ENCODE data around the gene OSTF1.

Gene OSTF1

GRCh38 chr9:75164573-75164972 is 76.3 kb downstream of the OSTF1 start:
- no peak for DNase-seq (ENCODE audit: low read depth in 2 of 2)

GRCh38 chr9:75167281-75167680 is 79.0 kb downstream of the OSTF1 start:
- no peak for DNase-seq (ENCODE audit: low read depth in 2 of 2)

- DNase-seq (ENCODE audit: low read depth in 2 of 2) = no peak
Measured at GRCh38 chr9:75168270-75169178, 80.2 kb downstream of the OSTF1 start.

GRCh38 chr9:75169623-75170022 is 81.3 kb downstream of the OSTF1 start:
- DNase-seq (ENCODE audit: low read depth in 2 of 2) = no peak

DNA sequence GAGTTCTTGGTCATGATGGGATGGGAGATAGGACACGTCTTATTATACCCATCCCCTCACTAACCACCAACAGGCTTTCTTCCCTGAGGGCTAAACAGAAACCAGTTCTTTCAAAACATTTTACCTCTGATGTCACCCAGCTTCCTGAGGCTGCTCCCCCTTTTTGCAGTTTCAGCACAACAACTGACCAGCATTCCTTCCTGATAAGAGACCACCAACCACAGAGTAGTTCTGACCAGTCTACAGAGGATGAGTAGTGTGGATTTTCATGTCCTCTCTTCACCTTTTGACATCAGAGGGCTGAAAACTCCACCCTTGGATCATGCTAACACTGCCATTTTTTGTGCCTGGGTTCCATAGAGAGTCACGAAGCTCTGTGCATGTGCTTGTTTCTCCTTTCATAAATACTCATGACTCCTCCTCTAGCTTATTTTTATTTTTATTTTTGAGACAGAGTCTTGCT is 82.6 kb downstream of the OSTF1 start:
- no peak for DNase-seq (ENCODE audit: low read depth in 2 of 2)

DNA sequence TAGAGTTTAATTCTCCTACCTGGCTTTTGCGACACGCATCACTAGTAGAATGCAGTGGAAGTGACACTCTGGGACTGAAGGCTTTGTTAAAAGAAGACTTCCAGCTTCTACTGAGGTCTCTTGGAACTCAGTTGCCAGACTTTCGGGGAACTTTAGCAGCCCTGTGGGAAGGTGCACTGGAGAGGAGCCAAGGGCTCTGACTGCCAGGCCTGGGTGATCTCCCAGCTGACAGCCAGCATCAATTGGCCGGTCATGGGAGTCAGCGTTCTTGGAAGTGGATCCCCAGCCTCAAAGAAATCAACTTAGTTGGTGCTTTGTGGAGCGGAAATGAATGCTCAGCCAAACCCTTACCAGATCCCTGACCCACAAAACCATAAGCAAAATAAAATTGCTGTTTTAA is 87.1 kb downstream of the OSTF1 start:
- DNase-seq (ENCODE audit: low read depth in 2 of 2) = no peak

DNA sequence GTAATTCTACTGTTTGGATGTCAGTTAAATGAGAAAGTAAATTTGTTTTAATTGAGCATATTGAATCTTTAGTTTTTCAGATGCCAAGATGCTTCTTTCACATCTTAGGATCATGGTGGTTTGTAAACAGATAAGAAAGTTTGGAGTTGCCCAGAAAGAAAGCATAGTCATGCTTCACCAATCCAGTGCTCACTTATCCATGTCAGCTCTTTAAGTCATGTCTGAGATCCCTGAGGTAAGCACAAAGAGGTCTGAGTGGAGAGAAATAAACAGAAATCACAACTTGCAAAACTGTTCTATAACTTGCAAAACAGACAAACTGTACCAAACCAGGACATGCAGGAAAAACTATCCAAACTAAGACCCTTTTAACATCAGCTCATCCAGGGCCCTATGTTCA is 87.7 kb downstream of the OSTF1 start:
- no peak for DNase-seq (ENCODE audit: low read depth in 2 of 2)

DNA sequence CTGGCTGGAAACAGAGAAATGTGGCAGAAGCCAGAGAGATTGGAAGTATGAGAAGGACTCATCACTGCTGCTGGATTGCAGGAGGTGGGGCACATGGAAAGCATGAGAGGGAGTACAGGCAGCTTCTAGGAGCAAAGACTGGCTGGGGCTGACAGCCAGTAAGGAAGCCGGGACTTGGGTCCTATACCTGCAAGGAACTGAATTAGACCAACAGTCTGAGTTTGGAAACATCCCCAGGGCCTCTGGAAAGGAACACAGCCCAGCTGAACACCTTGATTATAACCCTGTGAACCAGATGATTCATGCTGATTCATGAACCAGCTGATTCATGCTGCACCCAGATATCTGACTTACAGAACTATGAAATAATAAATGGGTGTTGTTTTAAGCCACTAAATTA is 93.4 kb downstream of the OSTF1 start:
- DNase-seq (ENCODE audit: low read depth in 2 of 2) = no peak

DNA sequence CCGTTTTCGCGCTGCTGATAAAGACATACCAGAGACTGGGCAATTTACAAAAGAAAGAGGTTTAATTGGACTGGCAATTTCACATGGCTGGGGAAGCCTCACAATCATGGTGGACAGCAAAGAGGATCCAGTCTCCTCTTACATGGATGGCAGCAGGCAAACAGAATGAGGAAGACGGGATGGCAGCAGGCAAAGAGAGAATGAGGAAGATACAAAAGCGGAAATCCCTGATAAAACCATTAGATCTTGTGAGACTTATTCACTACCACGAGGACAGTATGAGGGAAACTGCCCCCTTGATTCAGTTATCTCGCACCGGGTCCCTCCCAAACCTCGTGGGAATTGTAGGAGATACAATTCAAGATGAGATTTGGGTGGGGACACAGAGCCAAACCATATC is 95.0 kb downstream of the OSTF1 start:
- no peak for DNase-seq (ENCODE audit: low read depth in 2 of 2)

GRCh38 chr9:75184471-75184870 is 96.2 kb downstream of the OSTF1 start:
- no peak for DNase-seq (ENCODE audit: low read depth in 2 of 2)

DNA sequence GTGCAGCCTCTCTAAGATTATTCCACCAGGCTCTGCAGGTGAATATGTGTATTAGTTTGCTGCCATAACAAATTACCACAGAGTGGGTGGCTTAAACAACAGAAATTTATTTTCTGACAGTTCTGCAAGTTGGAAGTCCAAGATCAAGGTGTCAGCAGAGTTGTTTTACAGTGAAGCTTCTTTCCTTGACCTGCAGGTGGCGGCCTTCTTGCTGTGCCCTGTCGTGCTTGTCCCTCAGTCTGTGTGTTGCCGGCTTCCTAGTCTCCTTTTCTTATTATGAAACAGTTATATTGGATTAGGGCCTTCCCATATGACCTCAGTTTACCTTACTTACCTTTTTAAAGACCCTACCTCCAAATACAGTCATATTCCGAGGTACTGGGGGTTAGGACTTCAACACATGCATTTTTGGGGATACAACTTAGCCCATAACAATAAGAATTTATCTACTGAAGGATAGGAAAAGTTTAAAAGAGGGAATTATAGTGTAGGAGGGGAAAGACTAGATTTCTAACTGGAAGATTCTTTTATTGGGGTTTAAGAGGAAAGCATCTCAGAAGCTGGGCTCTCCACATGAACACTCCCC is 97.4 kb downstream of the OSTF1 start:
- DNase-seq (ENCODE audit: low read depth in 2 of 2) = peak; percentile 14 to 24

GRCh38 chr9:75186767-75187380 is 98.6 kb downstream of the OSTF1 start:
- no peak for DNase-seq (ENCODE audit: low read depth in 2 of 2)

DNA sequence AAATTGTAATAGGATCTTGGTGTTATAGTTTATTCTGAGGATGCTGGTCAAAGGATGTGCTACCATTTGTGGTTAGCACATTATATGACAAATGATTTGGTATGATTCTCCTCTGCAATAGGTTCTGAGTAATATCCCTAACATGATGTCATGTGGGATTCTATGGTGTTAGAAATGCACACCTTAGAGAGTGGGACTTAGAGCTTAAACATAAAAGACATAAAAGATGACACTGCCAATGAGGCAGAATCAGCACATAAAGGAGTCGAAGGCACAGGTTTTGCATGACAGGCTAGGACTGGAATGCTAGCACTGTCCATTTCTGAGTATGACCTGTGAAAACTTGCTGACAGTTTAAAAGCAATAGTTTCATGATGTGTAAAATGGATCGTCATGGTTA is 100.4 kb downstream of the OSTF1 start:
- no peak for DNase-seq (ENCODE audit: low read depth in 2 of 2)

DNA sequence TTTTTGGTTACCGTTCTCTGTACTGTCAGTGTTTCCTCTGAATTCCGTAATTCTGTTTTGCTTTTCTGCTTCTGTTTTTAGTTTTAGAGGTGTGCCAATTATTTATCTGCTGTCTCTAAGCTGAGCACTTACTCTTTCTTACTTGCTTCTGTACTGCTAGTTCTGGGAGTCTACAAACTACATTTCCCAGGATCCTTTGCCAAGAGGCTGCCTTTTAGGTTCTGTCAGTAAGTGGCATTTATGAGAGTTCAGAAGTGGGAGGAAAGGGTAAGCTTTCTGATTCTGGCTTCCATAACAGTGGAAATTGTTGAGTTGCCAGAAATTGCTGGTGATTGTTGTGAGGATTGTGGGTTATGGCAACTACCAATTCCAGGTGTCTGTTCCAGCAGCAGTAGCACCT is 102.4 kb downstream of the OSTF1 start:
- no peak for DNase-seq (ENCODE audit: low read depth in 2 of 2)
